ENCODE measurements around the gene SLC16A7. TPM values are rescaled to one million over a fixed set of nuclear protein-coding genes. Genes with fewer than 3 reads are reported as not detected.

Gene SLC16A7
- total and polyA plus RNA-seq, 4 donors = 3.4 to 22.9 (median 11.4) TPM

GRCh38 chr12:59626382-59626781 is 30.6 kb downstream of the SLC16A7 start:
- H3K36me3 ChIP-seq (ENCODE audit: control insufficient read depth in 4 of 4, insufficient read depth in 4 of 4, low read length in 4 of 4) = no peaks in the 10 kb centered on the region
- WGBS, 2 donors = 67 to 80% methylated on average over 1 of the region's 1 CpG
- no peak for ATAC-seq (ENCODE audit: insufficient read depth, low FRiP score)
- peaks cover 0 to 6% (median 3%) of the 10 kb centered on the region in 5 donors for H3K4me1 ChIP-seq (ENCODE audit: control insufficient read depth in 5 of 5, insufficient read depth in 5 of 5, low read length in 5 of 5)
- H3K4me3 ChIP-seq = no peak overlapping the region
- H3K9ac ChIP-seq (ENCODE audit: insufficient read depth in 1 of 2, low read length in 2 of 2) = no peak overlapping the region
- no peaks in the 10 kb centered on the region for H3K27me3 ChIP-seq (ENCODE audit: control insufficient read depth in 3 of 3, insufficient read depth in 3 of 3, low read length in 2 of 3)
- TF ChIP-seq CTCF (IDR thresholded peaks at IDR 0.05; ENCODE audit: control extremely low read depth, extremely low read depth) = no peak
- no peak for DNase-seq
- H3K9me3 ChIP-seq (ENCODE audit: control insufficient read depth in 4 of 4, insufficient read depth in 3 of 4, low read length in 3 of 4) = no peaks in the 10 kb centered on the region
- H3K27ac ChIP-seq (ENCODE audit: low read depth in 1 of 2, low read length in 1 of 2) = no peak overlapping the region

- no peak for DNase-seq
- H3K27me3 ChIP-seq (ENCODE audit: control insufficient read depth in 3 of 3, insufficient read depth in 3 of 3, low read length in 2 of 3) = no peaks in the 10 kb centered on the region
These were observed 31.8 kb downstream of the SLC16A7 start for GRCh38 chr12:59627582-59627981.

GRCh38 chr12:59629890-59630289 is 34.1 kb downstream of the SLC16A7 start:
- no peaks in the 10 kb centered on the region for H3K9me3 ChIP-seq (ENCODE audit: control insufficient read depth in 4 of 4, insufficient read depth in 3 of 4, low read length in 3 of 4)
- 89 to 90% methylated on average over 3 of the region's 3 CpGs for WGBS, 2 donors
- no peak for TF ChIP-seq CTCF (IDR thresholded peaks at IDR 0.05; ENCODE audit: control extremely low read depth, extremely low read depth)
- ATAC-seq (ENCODE audit: insufficient read depth, low FRiP score) (no peak), DNase-seq (no peak)
- H3K4me1 ChIP-seq (ENCODE audit: control insufficient read depth in 5 of 5, insufficient read depth in 5 of 5, low read length in 5 of 5) = peaks cover 0 to 10% (median 3%) of the 10 kb centered on the region in 5 donors
- no peaks in the 10 kb centered on the region for H3K27me3 ChIP-seq (ENCODE audit: control insufficient read depth in 3 of 3, insufficient read depth in 3 of 3, low read length in 2 of 3)
- H3K27ac ChIP-seq (ENCODE audit: low read depth in 1 of 2, low read length in 1 of 2) = no peak overlapping the region
- no peak overlapping the region for H3K4me3 ChIP-seq
- H3K9ac ChIP-seq (ENCODE audit: insufficient read depth in 1 of 2, low read length in 2 of 2) = no peak overlapping the region
- H3K36me3 ChIP-seq (ENCODE audit: control insufficient read depth in 4 of 4, insufficient read depth in 4 of 4, low read length in 4 of 4) = no peaks in the 10 kb centered on the region

More at GRCh38 chr12:59627582-59627981, 31.8 kb downstream of the SLC16A7 start:
- H3K36me3 ChIP-seq (ENCODE audit: control insufficient read depth in 4 of 4, insufficient read depth in 4 of 4, low read length in 4 of 4) = no peaks in the 10 kb centered on the region
- H3K4me1 ChIP-seq (ENCODE audit: control insufficient read depth in 5 of 5, insufficient read depth in 5 of 5, low read length in 5 of 5) = peaks cover 0 to 7% (median 3%) of the 10 kb centered on the region in 5 donors
- TF ChIP-seq CTCF (IDR thresholded peaks at IDR 0.05; ENCODE audit: control extremely low read depth, extremely low read depth) = no peak
- no peak overlapping the region for H3K4me3 ChIP-seq
- H3K9me3 ChIP-seq (ENCODE audit: control insufficient read depth in 4 of 4, insufficient read depth in 3 of 4, low read length in 3 of 4) = no peaks in the 10 kb centered on the region
- H3K9ac ChIP-seq (ENCODE audit: insufficient read depth in 1 of 2, low read length in 2 of 2) = no peak overlapping the region
- H3K27ac ChIP-seq (ENCODE audit: low read depth in 1 of 2, low read length in 1 of 2) = no peak overlapping the region
- ATAC-seq (ENCODE audit: insufficient read depth, low FRiP score) = no peak

GRCh38 chr12:59632408-59632807 is 36.6 kb downstream of the SLC16A7 start:
- peaks cover 0 to 13% (median 0%) of the 10 kb centered on the region in 5 donors for H3K4me1 ChIP-seq (ENCODE audit: control insufficient read depth in 5 of 5, insufficient read depth in 5 of 5, low read length in 5 of 5)
- TF ChIP-seq CTCF (IDR thresholded peaks at IDR 0.05; ENCODE audit: control extremely low read depth, extremely low read depth) = no peak
- 38 to 65% methylated on average over 1 of the region's 1 CpG for WGBS, 2 donors
- no peaks in the 10 kb centered on the region for H3K27me3 ChIP-seq (ENCODE audit: control insufficient read depth in 3 of 3, insufficient read depth in 3 of 3, low read length in 2 of 3)
- no peak overlapping the region for H3K27ac ChIP-seq (ENCODE audit: low read depth in 1 of 2, low read length in 1 of 2)
- no peaks in the 10 kb centered on the region for H3K36me3 ChIP-seq (ENCODE audit: control insufficient read depth in 4 of 4, insufficient read depth in 4 of 4, low read length in 4 of 4)
- H3K9ac ChIP-seq (ENCODE audit: insufficient read depth in 1 of 2, low read length in 2 of 2) = no peak overlapping the region
- DNase-seq (no peak), ATAC-seq (ENCODE audit: insufficient read depth, low FRiP score) (no peak)
- H3K9me3 ChIP-seq (ENCODE audit: control insufficient read depth in 4 of 4, insufficient read depth in 3 of 4, low read length in 3 of 4) = no peaks in the 10 kb centered on the region
- H3K4me3 ChIP-seq = no peak overlapping the region
